IPS-20b (cell line): Measurements from ENCODE around the gene FN3KRP.
"Not testable (repeated sequence)": the region's sequence is repeated elsewhere in the genome, so short reads cannot be mapped to it uniquely, and the experiment has no call there.

Source experiments
- H3K27ac ChIP-seq: one replicate; pipeline ENCODE4 v1.5.1; 2013; ENCODE audit warnings: low read length
- H3K27me3 ChIP-seq: 2 replicates; pipeline ENCODE4 v1.6.1; 2013; ENCODE audit warnings: mild to moderate bottlenecking, low read length, inconsistent platforms; ENCODE audit not compliant: insufficient read depth
- H3K36me3 ChIP-seq: 2 replicates; pipeline ENCODE4 v1.6.1; 2013; ENCODE audit warnings: low read depth, mild to moderate bottlenecking, inconsistent platforms, low read length, moderate library complexity; ENCODE audit not compliant: insufficient read depth
- H3K4me1 ChIP-seq: 2 replicates; pipeline ENCODE4 v1.6.1; 2013; ENCODE audit warnings: mild to moderate bottlenecking, control low read depth, inconsistent platforms, low read length, moderate library complexity; ENCODE audit not compliant: insufficient read depth
- H3K4me3 ChIP-seq: 2 replicates; pipeline ENCODE4 v1.5.1; 2013; ENCODE audit warnings: mild to moderate bottlenecking, low read length, inconsistent platforms
- H3K9ac ChIP-seq: 2 replicates; pipeline ENCODE4 v1.6.1; 2013; ENCODE audit warnings: low read depth, mild to moderate bottlenecking, inconsistent platforms, low read length, moderate library complexity
- H3K9me3 ChIP-seq: 2 replicates; pipeline ENCODE4 v1.6.1; 2013; ENCODE audit warnings: mild to moderate bottlenecking, low read depth, low read length, inconsistent platforms; ENCODE audit not compliant: insufficient read depth

The FN3KRP gene

GRCh38 chr17:82752371-82753200, 36.1 kb downstream of the FN3KRP start:
- Histone ChIP-seq H3K27ac (no peak overlapping the region), H3K27me3 (peaks cover 7% of the 10 kb centered on the region), H3K4me3 (peak overlapping the region; percentile 89), H3K4me1 (peaks cover 11% of the 10 kb centered on the region), H3K9ac (peak overlapping the region; percentile 75; the same call in 1 of the 2 replicates), H3K9me3 (no peaks in the 10 kb centered on the region), H3K36me3 (peaks cover 15% of the 10 kb centered on the region; the same call in 1 of the 2 replicates)

- Histone ChIP-seq H3K27me3 (peaks cover 7% of the 10 kb centered on the region), H3K9me3 (no peaks in the 10 kb centered on the region), H3K27ac (no peak overlapping the region), H3K4me3 (peak overlapping the region; percentile 89), H3K4me1 (peaks cover 11% of the 10 kb centered on the region), H3K36me3 (peaks cover 15% of the 10 kb centered on the region; the same call in 1 of the 2 replicates), H3K9ac (no peak overlapping the region; the same call in 1 of the 2 replicates)
These were observed 36.6 kb downstream of the FN3KRP start for GRCh38 chr17:82753201-82753464.

- Histone ChIP-seq H3K4me1 (peaks cover 11% of the 10 kb centered on the region), H3K4me3 (peak overlapping the region; percentile 59), H3K9me3 (no peaks in the 10 kb centered on the region), H3K27ac (peak overlapping the region; percentile 1), H3K27me3 (peaks cover 7% of the 10 kb centered on the region), H3K36me3 (peaks cover 15% of the 10 kb centered on the region; the same call in 1 of the 2 replicates), H3K9ac (peak overlapping the region; percentile 75; the same call in 1 of the 2 replicates)
These were observed 38.0 kb downstream of the FN3KRP start for GRCh38 chr17:82754297-82755208.

- peak overlapping the region; percentile 75 for H3K9ac ChIP-seq
- H3K4me3 ChIP-seq, result no peak overlapping the region
- peaks cover 11% of the 10 kb centered on the region for H3K4me1 ChIP-seq
- no peaks in the 10 kb centered on the region for H3K9me3 ChIP-seq
- H3K36me3 ChIP-seq, result peaks cover 28% of the 10 kb centered on the region; the same call in 1 of the 2 replicates
- no peaks in the 10 kb centered on the region for H3K27me3 ChIP-seq
- H3K27ac ChIP-seq, result no peak overlapping the region
These were observed 39.7 kb downstream of the FN3KRP start for GRCh38 chr17:82756166-82756565.

- Histone ChIP-seq H3K36me3 (peaks cover 80% of the 10 kb centered on the region), H3K27me3 (no peaks in the 10 kb centered on the region), H3K9ac (no peak overlapping the region), H3K27ac (no peak overlapping the region), H3K4me1 (no peaks in the 10 kb centered on the region), H3K4me3 (no peak overlapping the region), H3K9me3 (no peaks in the 10 kb centered on the region)
These were observed 48.9 kb downstream of the FN3KRP start for GRCh38 chr17:82765371-82765770.

- H3K4me1 ChIP-seq, result no peaks in the 10 kb centered on the region
- H3K36me3 ChIP-seq, result peaks cover 88% of the 10 kb centered on the region
- no peak overlapping the region for H3K4me3 ChIP-seq
- H3K27me3 ChIP-seq, result no peaks in the 10 kb centered on the region
- no peak overlapping the region for H3K9ac ChIP-seq
- H3K27ac ChIP-seq, result no peak overlapping the region
- H3K9me3 ChIP-seq, result no peaks in the 10 kb centered on the region
These were observed 50.7 kb downstream of the FN3KRP start for GRCh38 chr17:82767041-82767754.

- H3K9me3 ChIP-seq, result no peaks in the 10 kb centered on the region
- no peak overlapping the region for H3K27ac ChIP-seq
- no peak overlapping the region for H3K9ac ChIP-seq
- peaks cover 83% of the 10 kb centered on the region for H3K36me3 ChIP-seq
- H3K4me1 ChIP-seq, result no peaks in the 10 kb centered on the region
- no peak overlapping the region for H3K4me3 ChIP-seq
- H3K27me3 ChIP-seq, result no peaks in the 10 kb centered on the region
These were observed 52.5 kb downstream of the FN3KRP start for GRCh38 chr17:82769041-82769440.

- Histone ChIP-seq H3K27ac (no peak overlapping the region), H3K4me3 (no peak overlapping the region), H3K4me1 (no peaks in the 10 kb centered on the region), H3K9me3 (no peaks in the 10 kb centered on the region), H3K27me3 (no peaks in the 10 kb centered on the region), H3K9ac (no peak overlapping the region), H3K36me3 (peaks cover 73% of the 10 kb centered on the region)
These were observed 55.5 kb downstream of the FN3KRP start for GRCh38 chr17:82772026-82772425.

- not testable (repeated sequence) for H3K9me3 ChIP-seq, H3K4me1 ChIP-seq, H3K9ac ChIP-seq, H3K4me3 ChIP-seq, H3K27ac ChIP-seq, H3K27me3 ChIP-seq
- H3K36me3 ChIP-seq, result peaks cover 54% of the 10 kb centered on the region
These were observed 58.0 kb downstream of the FN3KRP start for GRCh38 chr17:82774456-82774855.

GRCh38 chr17:82775001-82775823, 58.7 kb downstream of the FN3KRP start:
- H3K9me3 ChIP-seq, result no peaks in the 10 kb centered on the region
- H3K36me3 ChIP-seq, result peaks cover 47% of the 10 kb centered on the region
- no peaks in the 10 kb centered on the region for H3K4me1 ChIP-seq
- no peak overlapping the region for H3K9ac ChIP-seq
- H3K27ac ChIP-seq, result no peak overlapping the region
- no peak overlapping the region for H3K4me3 ChIP-seq
- no peaks in the 10 kb centered on the region for H3K27me3 ChIP-seq

- H3K36me3 ChIP-seq, result peaks cover 36% of the 10 kb centered on the region
These were observed 59.9 kb downstream of the FN3KRP start for GRCh38 chr17:82776454-82776853.

More at GRCh38 chr17:82776454-82776853, 59.9 kb downstream of the FN3KRP start:
- Histone ChIP-seq H3K27ac (no peak overlapping the region), H3K4me1 (no peaks in the 10 kb centered on the region), H3K9ac (no peak overlapping the region), H3K9me3 (no peaks in the 10 kb centered on the region), H3K27me3 (no peaks in the 10 kb centered on the region), H3K4me3 (no peak overlapping the region)
